HepG2 (cell line): ENCODE measurements around the gene XPO5. TPM values are rescaled to one million over a fixed set of nuclear protein-coding genes. Genes with fewer than 3 reads are reported as not detected.
A peak's percentile ranks its signal among the peaks of the same experiment; 100 is the strongest.

ENCODE experiments used
- ELF4 ChIP-seq: sonication (generic); formaldehyde crosslinking; IDR thresholded peaks from 2 replicates; pipeline ENCODE4 v1.5.0; 2020; ENCODE audit warnings: missing genetic modification reagents, mild to moderate bottlenecking, moderate library complexity, borderline replicate concordance
- KLF11 ChIP-seq: IDR thresholded peaks from 2 replicates; pipeline ENCODE4 v1.6.1; 2016; ENCODE audit warnings: missing compliant biosample characterization
- NFIC ChIP-seq: IDR thresholded peaks from 2 replicates; pipeline ENCODE4 v1.6.1; 2012; ENCODE audit warnings: mild to moderate bottlenecking, low read length, inconsistent platforms
- POLR2AphosphoS5 ChIP-seq: IDR thresholded peaks from 2 replicates; pipeline ENCODE4 v1.6.1; 2012; ENCODE audit warnings: low read depth, low read length
- TCF12 ChIP-seq, 2 experiments: fragments of 450-650 bp in 1 of 2; sonication (generic) in 1 of 2; formaldehyde crosslinking in 1 of 2; IDR thresholded peaks; 2 replicates each; pipeline versions ENCODE4 v1.6.1 to v1.8.0; 2017 to 2022; ENCODE audit warnings: antibody characterized with exemption in 1 of 2, mild to moderate bottlenecking in 1 of 2, missing genetic modification reagents in 1 of 2, moderate library complexity in 1 of 2
- U2AF1 ChIP-seq: fragments of 200-400 bp; formaldehyde crosslinking; optimal IDR thresholded peaks from 2 replicates; pipeline ENCODE3; 2017; ENCODE audit warnings: mild to moderate bottlenecking, low read depth, low read length
- ZBTB1 ChIP-seq: sonication (generic); formaldehyde crosslinking; IDR thresholded peaks from 2 replicates; pipeline ENCODE4 v1.4.0; 2020; ENCODE audit warnings: missing genetic modification reagents, borderline replicate concordance
- ZMAT3 ChIP-seq: sonication (generic); formaldehyde crosslinking; conservative IDR thresholded peaks from 2 replicates; pipeline ENCODE4 v1.7.0; 2021; ENCODE audit warnings: missing genetic modification reagents
- ZNF17 ChIP-seq: sonication (generic); formaldehyde crosslinking; IDR thresholded peaks from 2 replicates; pipeline ENCODE4 v1.5.0; 2020; ENCODE audit warnings: mild to moderate bottlenecking, missing genetic modification reagents
- ZNF260 ChIP-seq: sonication (generic); formaldehyde crosslinking; IDR thresholded peaks from 2 replicates; pipeline ENCODE4 v1.4.0; 2020; ENCODE audit warnings: missing genetic modification reagents, low read depth, mild to moderate bottlenecking, borderline replicate concordance
- ZNF263 ChIP-seq: sonication (generic); formaldehyde crosslinking; IDR thresholded peaks from 2 replicates; pipeline ENCODE4 v1.4.0; 2020; ENCODE audit warnings: missing genetic modification reagents
- ZNF589 ChIP-seq: sonication (generic); formaldehyde crosslinking; conservative IDR thresholded peaks from 2 replicates; pipeline ENCODE4 v1.8.0; 2022; ENCODE audit warnings: mild to moderate bottlenecking, moderate library complexity, missing genetic modification reagents
- ZSCAN30 ChIP-seq: sonication (generic); formaldehyde crosslinking; IDR thresholded peaks from 2 replicates; pipeline ENCODE4 v1.5.0; 2020; ENCODE audit warnings: mild to moderate bottlenecking, missing genetic modification reagents
- polyA plus RNA-seq, 8 experiments: library from polyadenylated mRNA; depleted of rRNA in 3 of 8; stranded (reverse) in 7 of 8; unstranded in 1 of 8; fragments of >200 nt; fragmentation: Illumina TruSeq in 4 of 8; extraction: Trizol in 4 of 8; gene quantifications; 2 replicates each; pipeline versions ENCODE4 v1.2.1 to v1.2.3, GENCODE V29; 2011 to 2016; ENCODE audit warnings: low read depth in 4 of 8, missing spikeins in 1 of 8, mixed read lengths in 1 of 8; ENCODE audit not compliant: insufficient read depth in 1 of 8
- total RNA-seq, 5 experiments: library from RNA; depleted of rRNA; stranded (reverse); fragments of >200 nt; fragmentation: Illumina TruSeq; extraction: Trizol; gene quantifications; 2 replicates each; pipeline ENCODE4 v1.2.3, GENCODE V29; 2016; ENCODE audit warnings: low read depth in 1 of 5
- TF ChIP-seq, protein P1 (sequence below): sonication (generic); formaldehyde crosslinking; IDR thresholded peaks from 2 replicates; pipeline ENCODE4 v1.8.1; 2023; ENCODE audit warnings: mild to moderate bottlenecking, inconsistent platforms, moderate library complexity, missing genetic modification reagents, borderline replicate concordance
- TF ChIP-seq, protein P2 (sequence below): IDR thresholded peaks from 2 replicates; pipeline ENCODE4 v1.6.1; 2016; ENCODE audit warnings: missing compliant biosample characterization, missing genetic modification reagents, borderline replicate concordance
- TF ChIP-seq, protein P3 (sequence below): sonication (generic); formaldehyde crosslinking; IDR thresholded peaks from 2 replicates; pipeline ENCODE4 v1.4.0; 2020; ENCODE audit warnings: missing genetic modification reagents, mild to moderate bottlenecking, borderline replicate concordance
- TF ChIP-seq, protein P4 (sequence below): sonication (generic); formaldehyde crosslinking; IDR thresholded peaks from 2 replicates; pipeline ENCODE4 v1.8.0; 2022; ENCODE audit warnings: mild to moderate bottlenecking, missing genetic modification reagents
- TF ChIP-seq, protein P5 (sequence below), 2 experiments: sonication (generic) in 1 of 2; formaldehyde crosslinking in 1 of 2; IDR thresholded peaks; 2 replicates each; pipeline versions ENCODE4 v1.5.1 to v1.6.1; 2011 to 2020; ENCODE audit warnings: borderline replicate concordance in 1 of 2, low read depth in 1 of 2, low read length in 1 of 2, mild to moderate bottlenecking in 1 of 2, missing genetic modification reagents in 1 of 2, moderate library complexity in 1 of 2
- TF ChIP-seq, protein P6 (sequence below): sonication (generic); formaldehyde crosslinking; IDR thresholded peaks from 2 replicates; pipeline ENCODE4 v1.8.1; 2023; ENCODE audit warnings: missing genetic modification reagents, inconsistent platforms, borderline replicate concordance

Gene XPO5
- total and polyA plus RNA-seq, 2 of the 13 experiments (the other 11 are each of a cell fraction or from before 2014, with no cell fraction given), result 52.2 to 68.0 TPM

DNA sequence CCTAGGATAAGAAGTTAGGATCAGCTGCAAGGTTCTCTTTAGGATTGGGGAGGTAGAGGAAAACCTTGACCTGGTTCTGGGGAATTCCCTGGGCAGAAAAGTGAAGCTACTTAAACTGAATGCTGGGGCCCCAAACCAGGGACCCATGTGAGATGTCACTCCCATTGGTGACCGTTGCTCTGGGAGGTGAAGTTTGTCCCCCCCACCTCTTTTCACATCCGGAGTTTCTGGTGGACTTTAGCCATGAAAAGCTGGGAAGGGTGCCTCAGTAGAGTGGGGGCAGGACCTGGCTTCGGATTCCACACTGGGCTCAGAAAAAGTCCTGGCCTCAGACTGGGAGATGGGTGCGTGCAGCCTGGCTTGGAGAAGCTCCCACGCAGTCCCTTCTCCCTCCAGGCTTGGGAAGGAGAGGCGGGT lies 85.3 kb downstream of the XPO5 start (continued):
- TF ChIP-seq, protein P1, sequence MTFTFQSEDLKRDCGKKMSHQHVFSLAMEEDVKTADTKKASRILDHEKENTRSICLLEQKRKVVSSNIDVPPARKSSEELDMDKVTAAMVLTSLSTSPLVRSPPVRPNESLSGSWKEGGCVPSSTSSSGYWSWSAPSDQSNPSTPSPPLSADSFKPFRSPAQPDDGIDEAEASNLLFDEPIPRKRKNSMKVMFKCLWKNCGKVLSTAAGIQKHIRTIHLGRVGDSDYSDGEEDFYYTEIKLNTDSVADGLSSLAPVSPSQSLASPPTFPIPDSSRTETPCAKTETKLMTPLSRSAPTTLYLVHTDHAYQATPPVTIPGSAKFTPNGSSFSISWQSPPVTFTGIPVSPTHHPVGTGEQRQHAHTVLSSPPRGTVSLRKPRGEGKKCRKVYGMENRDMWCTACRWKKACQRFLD (CRISPR knock-in tag), result no peak
- TF ChIP-seq, protein P2, sequence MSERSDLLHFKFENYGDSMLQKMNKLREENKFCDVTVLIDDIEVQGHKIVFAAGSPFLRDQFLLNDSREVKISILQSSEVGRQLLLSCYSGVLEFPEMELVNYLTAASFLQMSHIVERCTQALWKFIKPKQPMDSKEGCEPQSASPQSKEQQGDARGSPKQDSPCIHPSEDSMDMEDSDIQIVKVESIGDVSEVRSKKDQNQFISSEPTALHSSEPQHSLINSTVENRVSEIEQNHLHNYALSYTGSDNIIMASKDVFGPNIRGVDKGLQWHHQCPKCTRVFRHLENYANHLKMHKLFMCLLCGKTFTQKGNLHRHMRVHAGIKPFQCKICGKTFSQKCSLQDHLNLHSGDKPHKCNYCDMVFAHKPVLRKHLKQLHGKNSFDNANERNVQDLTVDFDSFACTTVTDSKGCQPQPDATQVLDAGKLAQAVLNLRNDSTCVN (CRISPR knock-in tag), result no peak
- TF ChIP-seq, protein P3, sequence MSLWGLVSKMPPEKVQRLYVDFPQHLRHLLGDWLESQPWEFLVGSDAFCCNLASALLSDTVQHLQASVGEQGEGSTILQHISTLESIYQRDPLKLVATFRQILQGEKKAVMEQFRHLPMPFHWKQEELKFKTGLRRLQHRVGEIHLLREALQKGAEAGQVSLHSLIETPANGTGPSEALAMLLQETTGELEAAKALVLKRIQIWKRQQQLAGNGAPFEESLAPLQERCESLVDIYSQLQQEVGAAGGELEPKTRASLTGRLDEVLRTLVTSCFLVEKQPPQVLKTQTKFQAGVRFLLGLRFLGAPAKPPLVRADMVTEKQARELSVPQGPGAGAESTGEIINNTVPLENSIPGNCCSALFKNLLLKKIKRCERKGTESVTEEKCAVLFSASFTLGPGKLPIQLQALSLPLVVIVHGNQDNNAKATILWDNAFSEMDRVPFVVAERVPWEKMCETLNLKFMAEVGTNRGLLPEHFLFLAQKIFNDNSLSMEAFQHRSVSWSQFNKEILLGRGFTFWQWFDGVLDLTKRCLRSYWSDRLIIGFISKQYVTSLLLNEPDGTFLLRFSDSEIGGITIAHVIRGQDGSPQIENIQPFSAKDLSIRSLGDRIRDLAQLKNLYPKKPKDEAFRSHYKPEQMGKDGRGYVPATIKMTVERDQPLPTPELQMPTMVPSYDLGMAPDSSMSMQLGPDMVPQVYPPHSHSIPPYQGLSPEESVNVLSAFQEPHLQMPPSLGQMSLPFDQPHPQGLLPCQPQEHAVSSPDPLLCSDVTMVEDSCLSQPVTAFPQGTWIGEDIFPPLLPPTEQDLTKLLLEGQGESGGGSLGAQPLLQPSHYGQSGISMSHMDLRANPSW, result no peak
- no peak; the same call in 1 of the 2 replicates for TF ChIP-seq POLR2AphosphoS5
- TF ChIP-seq ZNF17 (CRISPR knock-in tag), result no peak
- TF ChIP-seq NFIC, result no peak; the same call in none of the 2 replicates
- TF ChIP-seq ELF4 (CRISPR knock-in tag), result no peak
- TF ChIP-seq ZSCAN30 (CRISPR knock-in tag), result no peak
- TF ChIP-seq ZBTB1 (CRISPR knock-in tag), result no peak
- TF ChIP-seq ZMAT3, result no peak
- peak; percentile 77 for TF ChIP-seq U2AF1
- TF ChIP-seq, protein P4, sequence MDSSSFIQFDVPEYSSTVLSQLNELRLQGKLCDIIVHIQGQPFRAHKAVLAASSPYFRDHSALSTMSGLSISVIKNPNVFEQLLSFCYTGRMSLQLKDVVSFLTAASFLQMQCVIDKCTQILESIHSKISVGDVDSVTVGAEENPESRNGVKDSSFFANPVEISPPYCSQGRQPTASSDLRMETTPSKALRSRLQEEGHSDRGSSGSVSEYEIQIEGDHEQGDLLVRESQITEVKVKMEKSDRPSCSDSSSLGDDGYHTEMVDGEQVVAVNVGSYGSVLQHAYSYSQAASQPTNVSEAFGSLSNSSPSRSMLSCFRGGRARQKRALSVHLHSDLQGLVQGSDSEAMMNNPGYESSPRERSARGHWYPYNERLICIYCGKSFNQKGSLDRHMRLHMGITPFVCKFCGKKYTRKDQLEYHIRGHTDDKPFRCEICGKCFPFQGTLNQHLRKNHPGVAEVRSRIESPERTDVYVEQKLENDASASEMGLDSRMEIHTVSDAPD, result no peak
- TF ChIP-seq, protein P5, sequence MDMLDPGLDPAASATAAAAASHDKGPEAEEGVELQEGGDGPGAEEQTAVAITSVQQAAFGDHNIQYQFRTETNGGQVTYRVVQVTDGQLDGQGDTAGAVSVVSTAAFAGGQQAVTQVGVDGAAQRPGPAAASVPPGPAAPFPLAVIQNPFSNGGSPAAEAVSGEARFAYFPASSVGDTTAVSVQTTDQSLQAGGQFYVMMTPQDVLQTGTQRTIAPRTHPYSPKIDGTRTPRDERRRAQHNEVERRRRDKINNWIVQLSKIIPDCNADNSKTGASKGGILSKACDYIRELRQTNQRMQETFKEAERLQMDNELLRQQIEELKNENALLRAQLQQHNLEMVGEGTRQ (IDR thresholded peaks at IDR 0.05; ENCODE audit: low read depth, low read length), result no peak
- TF ChIP-seq, protein P5 (CRISPR knock-in tag; IDR thresholded peaks at IDR 0.05; ENCODE audit: borderline replicate concordance), result no peak
- TF ChIP-seq ZNF263 (CRISPR knock-in tag), result 0 out of 2 replicates have a peak, but pooled peaks have one; percentile 60
- no peak for TF ChIP-seq KLF11 (CRISPR knock-in tag)
- TF ChIP-seq TCF12 (IDR thresholded peaks at IDR 0.05), result no peak
- TF ChIP-seq TCF12 (CRISPR knock-in tag; IDR thresholded peaks at IDR 0.05), result no peak
- TF ChIP-seq ZNF260 (CRISPR knock-in tag), result no peak
- TF ChIP-seq, protein P6, sequence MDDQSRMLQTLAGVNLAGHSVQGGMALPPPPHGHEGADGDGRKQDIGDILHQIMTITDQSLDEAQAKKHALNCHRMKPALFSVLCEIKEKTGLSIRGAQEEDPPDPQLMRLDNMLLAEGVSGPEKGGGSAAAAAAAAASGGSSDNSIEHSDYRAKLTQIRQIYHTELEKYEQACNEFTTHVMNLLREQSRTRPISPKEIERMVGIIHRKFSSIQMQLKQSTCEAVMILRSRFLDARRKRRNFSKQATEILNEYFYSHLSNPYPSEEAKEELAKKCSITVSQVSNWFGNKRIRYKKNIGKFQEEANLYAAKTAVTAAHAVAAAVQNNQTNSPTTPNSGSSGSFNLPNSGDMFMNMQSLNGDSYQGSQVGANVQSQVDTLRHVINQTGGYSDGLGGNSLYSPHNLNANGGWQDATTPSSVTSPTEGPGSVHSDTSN, result no peak
- TF ChIP-seq ZNF589, result no peak
